GF-D8 (cell line): ENCODE measurements around the gene RALGPS2.

ENCODE experiments used
- DNase-seq: peaks from one replicate; lab custom pipeline; 2025; lab: John Stamatoyannopoulos, UW

The RALGPS2 gene

GRCh38 chr1:178867670-178868069, 142.6 kb downstream of the RALGPS2 start:
- no peak for DNase-seq

- no peak for DNase-seq
Measured at GRCh38 chr1:178868706-178869105, 143.7 kb downstream of the RALGPS2 start.

GRCh38 chr1:178869119-178869697, 144.2 kb downstream of the RALGPS2 start:
- DNase-seq, result no peak

- DNase-seq, result no peak
Measured at GRCh38 chr1:178870221-178870620, 145.2 kb downstream of the RALGPS2 start.

GRCh38 chr1:178870944-178871343, 145.9 kb downstream of the RALGPS2 start, which contains the start of gene ANGPTL1:
Gene ANGPTL1, minus strand, starts transcription at chr1:178871077. Its CDS starts 5,301 bp downstream, at chr1:178865776.
- DNase-seq, result no peak

- DNase-seq, result no peak
Measured at GRCh38 chr1:178871551-178872320, 146.7 kb downstream of the RALGPS2 start.

GRCh38 chr1:178874966-178875365, 149.9 kb downstream of the RALGPS2 start:
- DNase-seq, result no peak

GRCh38 chr1:178875936-178876335, 150.9 kb downstream of the RALGPS2 start:
- no peak for DNase-seq

GRCh38 chr1:178877896-178878295, 152.9 kb downstream of the RALGPS2 start:
- no peak for DNase-seq

GRCh38 chr1:178881950-178882349, 156.9 kb downstream of the RALGPS2 start:
- DNase-seq, result no peak

- no peak for DNase-seq
Measured at GRCh38 chr1:178885869-178886268, 160.8 kb downstream of the RALGPS2 start.

- DNase-seq, result no peak
Measured at GRCh38 chr1:178886551-178886950, 161.5 kb downstream of the RALGPS2 start.

GRCh38 chr1:178895928-178896327, 170.9 kb downstream of the RALGPS2 start:
- no peak for DNase-seq

- DNase-seq, result no peak
Measured at GRCh38 chr1:178898401-178898800, 173.4 kb downstream of the RALGPS2 start.

- DNase-seq, result no peak
Measured at GRCh38 chr1:178899402-178899801, 174.4 kb downstream of the RALGPS2 start.

- DNase-seq, result no peak
Measured at GRCh38 chr1:178901482-178902125, 176.6 kb downstream of the RALGPS2 start.

- no peak for DNase-seq
Measured at GRCh38 chr1:178908358-178908757, 183.3 kb downstream of the RALGPS2 start.

GRCh38 chr1:178910023-178910422, 185.0 kb downstream of the RALGPS2 start:
- DNase-seq, result no peak

GRCh38 chr1:178912597-178912996, 187.6 kb downstream of the RALGPS2 start:
- DNase-seq, result no peak

- DNase-seq, result no peak
Measured at GRCh38 chr1:178916448-178917174, 191.6 kb downstream of the RALGPS2 start.

- no peak for DNase-seq
Measured at GRCh38 chr1:178918308-178918707, 193.3 kb downstream of the RALGPS2 start.

- no peak for DNase-seq
Measured at GRCh38 chr1:178918955-178919354, 193.9 kb downstream of the RALGPS2 start.
